DMS114 treated with DMSO at 0.1 percent for 48 hours (cell line): ENCODE results near the gene VMAC.

Experiments
- DNase-seq: peaks from one replicate; lab custom pipeline; 2025; ENCODE audit not compliant: unreplicated experiment; lab: John Stamatoyannopoulos, UW

The VMAC gene

DNA sequence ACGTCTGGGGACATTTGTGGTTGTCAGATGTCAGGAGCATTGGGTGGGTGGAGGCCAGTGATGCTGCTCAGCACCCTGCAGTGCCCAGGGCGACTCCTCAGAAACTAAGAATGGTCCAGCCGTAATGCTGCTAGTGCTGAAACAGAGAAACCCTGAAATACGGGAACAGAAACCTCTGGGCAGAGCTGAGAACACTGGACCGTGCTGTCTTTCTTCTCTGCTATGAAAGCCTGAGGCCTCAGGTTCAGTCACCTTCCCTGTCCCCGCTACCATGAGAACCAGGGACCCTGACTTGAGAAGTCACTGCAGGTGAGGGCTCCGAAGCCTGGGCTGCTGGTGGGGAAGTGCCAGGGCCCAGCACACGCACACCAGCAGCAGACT lies 22.8 kb downstream of the VMAC start:
- DNase-seq, result no peak

DNA sequence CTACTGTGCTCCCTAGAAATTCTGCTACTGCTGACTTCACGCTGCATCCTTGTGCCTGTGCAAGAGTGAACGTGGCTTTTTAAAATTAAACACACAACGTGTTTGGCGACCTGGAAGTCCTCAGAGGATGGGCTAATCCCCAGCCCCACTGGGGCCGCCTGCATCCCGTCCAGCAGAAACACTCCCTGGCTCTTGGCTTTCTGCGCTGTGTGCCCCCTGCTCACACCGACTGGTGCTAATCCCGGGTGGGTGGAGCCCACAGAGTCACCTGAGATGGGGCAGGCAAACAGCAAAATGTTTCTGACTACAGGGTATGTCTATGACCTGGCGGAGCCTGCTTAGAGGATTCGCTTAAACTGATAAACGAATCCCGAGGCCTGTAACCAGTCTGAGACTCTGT lies 24.5 kb downstream of the VMAC start:
- no peak for DNase-seq

DNA sequence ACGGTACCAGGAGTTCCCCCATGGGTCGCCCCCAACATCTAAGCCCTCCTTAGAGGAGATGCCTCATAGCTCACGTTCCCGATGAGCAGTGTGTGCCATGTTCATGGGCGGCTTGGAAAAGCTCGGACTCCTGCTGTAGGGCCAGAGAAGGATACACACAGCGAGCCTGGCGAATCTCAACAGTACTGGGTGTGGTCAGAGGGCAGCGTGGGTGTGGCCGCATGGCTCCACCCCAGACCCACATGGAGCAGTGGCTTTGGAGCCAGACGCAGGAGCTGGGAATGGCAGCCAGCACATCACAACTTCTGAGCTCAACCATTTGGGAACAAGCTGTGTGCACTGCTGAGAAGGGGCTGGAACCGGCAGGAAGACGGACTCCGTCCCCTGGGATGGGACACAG lies 25.0 kb downstream of the VMAC start:
- DNase-seq, result no peak

DNA sequence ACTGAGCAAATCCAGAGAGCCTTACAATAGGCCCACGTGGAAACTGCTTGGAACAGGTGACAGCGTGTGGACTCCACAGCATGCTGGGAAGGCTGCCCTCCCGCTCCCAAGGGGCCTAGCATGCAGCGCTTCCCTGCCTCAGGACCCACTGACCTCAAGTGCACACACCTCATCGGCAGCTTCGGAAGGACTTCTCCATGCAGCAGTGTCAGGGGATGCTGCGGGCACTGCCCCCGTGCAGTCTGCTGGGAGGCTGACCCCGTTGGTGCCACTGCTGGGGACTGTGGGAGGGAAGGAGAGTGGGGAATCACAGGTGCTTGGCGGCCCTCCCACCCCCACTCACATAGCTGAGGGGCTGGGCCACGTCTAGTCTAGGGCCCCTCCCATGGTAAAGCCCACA lies 26.6 kb downstream of the VMAC start:
- DNase-seq, result no peak

DNA sequence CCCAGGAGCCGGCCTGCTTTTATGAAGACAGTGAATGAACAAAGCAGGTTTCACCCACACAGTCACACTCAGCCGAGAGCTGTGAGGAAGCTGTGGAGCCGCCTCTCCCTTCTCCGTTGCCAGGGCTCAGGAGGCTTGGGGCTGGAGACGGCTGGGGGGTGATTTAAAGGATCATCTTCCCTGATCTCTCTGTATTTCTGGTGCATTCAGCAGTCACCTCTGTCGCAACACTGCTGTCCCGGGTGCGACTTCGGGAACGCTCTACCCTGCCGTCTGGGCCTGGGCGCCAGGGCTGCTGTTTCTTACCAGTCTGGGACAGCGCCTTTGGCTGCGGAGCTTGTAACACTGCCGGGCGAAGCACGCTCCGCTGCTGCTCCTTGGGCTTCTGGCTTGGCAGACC lies 27.5 kb downstream of the VMAC start:
- no peak for DNase-seq

DNA sequence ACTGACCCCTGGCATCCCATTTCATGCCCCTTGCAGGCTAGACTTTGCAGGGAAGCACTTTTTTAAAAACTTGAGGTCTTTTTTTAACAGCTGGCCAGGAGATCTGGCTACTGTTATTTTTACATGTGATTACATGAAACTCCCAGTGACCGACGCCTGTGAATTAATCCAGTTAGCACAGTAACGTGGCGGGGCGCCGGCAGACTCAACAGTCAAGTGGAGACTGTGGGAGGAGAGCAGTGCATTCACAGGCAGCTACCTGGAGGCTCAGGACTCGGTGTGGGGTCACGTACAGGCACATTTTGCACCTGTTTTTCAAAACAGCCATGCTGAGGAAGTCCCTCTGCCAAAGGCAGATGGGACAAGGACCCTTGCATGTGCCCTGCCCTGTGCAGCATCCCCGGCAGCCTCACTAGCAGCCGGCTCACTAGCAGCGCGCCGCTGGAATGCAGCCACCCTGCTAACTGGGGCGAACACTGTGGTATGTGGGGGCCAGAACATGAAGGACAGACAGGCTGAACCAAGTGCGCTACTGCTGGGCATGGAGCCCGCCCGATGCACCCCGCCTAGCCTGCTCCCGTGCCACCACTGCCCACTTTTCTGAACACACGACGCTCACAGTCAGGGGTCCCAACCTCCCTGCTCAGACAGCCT lies 28.1 kb downstream of the VMAC start:
- no peak for DNase-seq

DNA sequence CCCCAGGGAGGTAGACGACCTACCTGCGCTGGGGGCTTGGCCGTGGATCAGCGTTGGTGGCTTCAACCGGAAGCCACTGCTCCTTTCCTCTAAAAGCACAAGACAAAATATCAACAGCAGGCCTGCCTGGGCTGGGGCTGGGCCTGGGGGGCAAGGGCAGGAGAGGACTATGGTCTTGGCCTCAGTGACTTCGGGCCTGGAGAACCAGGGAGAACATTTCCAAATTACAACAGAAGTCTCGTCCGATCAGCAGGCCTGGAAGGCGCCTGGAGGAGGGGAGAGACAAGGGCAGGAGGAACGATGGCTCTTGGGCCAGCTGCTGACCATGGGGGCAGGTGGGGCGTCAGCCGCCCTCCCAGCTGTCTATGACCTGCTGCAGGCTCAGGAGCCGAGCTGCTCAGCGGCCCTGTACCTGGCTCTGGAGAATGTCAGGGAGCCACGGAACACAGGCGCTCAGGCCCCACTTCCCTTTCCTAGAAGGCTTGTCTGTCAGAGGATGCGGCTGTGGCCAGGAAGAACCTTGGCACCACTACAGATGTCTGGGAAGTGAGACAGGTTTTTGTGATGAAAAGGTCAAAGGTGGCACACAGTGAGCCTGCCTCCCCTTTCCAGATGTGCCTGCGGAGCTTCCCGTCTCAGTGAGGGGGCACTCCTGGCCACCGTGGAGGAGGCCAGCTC lies 28.9 kb downstream of the VMAC start:
- DNase-seq, result no peak

DNA sequence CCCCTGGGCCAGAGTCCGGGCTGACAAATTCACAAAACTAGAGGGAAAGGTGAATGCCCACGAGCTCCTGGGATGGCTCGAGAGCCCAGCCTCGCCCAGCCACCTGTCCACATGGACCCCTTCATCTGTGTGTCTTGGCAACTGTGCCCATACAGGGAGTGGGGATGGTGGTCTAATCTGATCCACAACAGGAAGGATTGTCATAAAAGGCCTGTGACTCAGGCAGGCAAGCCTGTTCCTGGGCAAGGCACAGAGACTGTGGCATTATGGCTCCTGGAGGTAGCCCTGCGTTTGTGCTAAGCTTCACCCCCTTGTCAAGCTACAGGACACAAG lies 29.4 kb downstream of the VMAC start:
- DNase-seq, result no peak

DNA sequence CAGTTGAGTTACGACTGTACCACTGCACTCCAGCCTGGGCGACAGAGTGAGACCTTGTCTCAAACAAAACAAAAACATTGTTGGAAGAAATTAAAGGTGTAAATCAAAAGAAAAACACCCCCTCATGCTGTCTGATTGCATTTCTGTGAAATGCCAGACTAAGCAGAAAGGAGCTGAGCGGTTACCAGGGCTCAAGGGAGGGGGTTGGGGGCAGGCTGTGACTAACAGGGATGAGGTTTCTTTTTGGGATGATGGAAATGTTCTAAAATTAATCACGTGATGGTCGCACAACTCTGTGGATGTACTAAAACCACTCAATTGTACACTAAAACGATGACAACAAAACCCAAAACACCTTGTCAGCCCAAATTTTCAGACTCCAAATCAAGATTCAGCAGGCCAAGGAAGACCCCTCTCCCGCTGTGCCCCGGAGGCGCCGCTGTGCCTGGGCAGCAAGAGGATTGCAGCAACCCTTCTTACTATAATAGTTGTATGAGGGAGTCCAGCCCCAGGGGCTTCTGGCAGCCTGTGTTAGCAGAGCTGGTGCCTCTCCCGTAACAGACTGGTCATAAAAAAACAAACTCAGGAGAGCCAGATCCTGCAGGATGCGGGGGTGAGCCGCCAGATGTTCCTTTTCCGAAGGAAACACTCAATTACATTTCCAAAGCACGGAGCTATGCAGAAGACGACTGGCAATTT lies 30.3 kb downstream of the VMAC start:
- DNase-seq, result no peak

DNA sequence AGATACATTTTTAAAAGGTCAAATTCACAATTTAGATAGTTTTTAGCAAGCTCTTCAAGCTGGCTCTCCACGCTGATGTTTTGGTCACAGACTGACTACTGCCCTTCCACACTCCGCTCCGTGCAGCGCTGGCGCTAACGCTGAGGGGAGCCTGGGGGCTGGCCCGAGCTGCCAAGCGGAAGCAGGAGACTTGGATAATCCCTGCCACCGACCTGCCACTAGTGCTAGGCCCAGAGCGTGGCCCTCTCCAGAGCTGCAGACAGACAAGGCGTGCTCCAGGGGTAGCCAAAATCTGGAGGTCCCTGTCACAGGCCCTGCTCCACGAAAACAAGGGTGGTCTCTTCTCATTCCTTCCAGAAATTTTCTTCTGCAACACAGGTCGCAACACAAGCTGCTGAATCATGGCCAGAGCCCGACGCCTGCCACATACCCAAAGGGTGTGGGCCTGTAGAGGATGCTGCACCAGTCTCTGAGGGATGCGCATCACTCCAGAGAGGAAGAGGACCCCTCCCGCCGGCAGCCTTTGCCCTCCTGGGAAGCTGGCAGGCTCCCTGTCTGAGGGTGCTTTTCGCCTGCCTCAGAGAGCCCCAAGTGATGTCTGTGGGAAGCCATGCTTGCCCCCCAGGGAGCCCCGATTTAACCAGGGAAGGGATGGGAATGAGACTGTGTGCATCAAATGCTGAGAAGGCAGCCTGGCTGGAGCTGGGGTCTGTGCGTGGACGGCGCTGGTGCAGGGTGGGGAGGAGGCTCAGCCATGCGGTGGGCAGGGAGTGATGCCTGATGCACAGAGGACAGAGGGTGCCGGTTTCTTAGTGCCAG lies 31.0 kb downstream of the VMAC start:
- DNase-seq, result no peak

DNA sequence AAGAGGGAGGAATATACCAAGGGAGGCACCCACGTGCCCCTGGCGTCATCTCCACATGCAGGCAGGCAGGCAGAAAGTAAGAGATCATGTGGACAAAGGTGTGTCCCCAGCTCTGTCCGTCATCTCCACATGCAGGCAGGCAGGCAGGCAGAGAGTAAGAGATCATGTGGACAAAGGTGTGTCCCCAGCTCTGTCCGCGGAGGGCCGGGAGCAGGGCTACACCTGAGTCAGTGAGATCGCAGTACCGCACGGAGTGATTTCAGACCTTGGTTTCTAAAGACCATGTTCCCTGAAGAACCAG lies 31.6 kb downstream of the VMAC start:
- no peak for DNase-seq

DNA sequence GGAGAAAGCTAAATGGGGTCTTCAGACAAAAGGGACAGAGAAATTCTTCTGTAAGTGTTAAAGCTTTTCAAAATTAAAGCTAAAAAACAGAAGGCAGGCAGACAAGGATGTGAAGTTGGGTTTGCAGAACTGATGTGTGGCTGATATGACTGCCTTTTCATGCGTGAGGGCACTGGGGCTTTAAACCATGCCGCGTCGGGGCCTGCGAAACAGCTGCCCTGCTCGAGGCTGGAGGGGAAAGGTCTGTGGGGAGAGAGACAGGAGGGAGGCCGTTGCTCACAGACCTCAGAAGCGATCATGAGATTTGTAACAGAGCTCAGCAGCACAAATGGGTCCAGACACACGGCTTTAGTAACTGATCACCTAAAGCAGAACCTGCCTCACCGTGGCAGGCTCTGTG lies 32.9 kb downstream of the VMAC start:
- no peak for DNase-seq

DNA sequence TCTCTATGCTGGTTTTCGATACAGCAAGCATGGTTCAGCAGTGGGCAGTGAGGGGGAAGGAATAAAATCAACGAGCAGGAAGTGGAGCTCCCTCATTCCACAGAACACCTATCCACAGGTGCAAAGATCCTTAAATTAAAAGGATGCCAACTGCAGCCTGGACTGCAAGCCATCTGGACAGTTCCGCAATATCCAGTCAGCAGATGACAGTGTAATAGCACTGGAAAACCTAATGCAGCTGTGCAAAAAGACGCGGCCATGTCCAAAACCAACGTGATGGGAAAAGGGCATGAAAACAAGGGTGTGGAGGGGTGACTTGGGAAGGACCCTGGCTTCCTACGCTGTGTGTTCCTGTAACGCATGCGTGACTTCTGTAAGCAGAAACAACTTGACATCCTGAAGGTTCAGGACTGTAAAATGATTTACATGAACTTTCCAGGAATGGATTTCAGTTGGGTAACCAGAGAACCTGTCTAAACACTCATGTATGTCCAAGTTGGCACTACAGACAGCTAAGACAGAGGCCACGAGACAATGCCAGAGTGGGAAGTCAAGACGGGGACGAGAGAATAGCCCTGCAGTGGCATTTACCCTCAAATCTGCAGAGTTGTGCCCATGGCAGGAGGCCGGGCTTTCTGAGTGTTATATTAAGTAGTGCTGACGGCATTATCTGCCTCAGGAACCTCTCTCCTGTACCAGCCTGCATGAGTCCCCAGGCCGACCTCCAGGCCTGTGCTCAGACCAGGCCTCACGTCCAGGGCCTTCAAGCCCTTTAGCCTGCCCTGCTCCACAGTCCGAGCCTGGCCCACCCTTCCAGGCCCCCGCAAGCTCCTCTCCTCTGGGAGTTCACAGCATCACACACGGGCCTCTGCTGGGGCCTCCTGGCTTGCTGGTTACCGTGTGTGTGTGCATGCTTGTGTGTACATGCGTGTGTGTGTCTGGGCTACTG lies 35.9 kb downstream of the VMAC start:
- DNase-seq, result no peak

DNA sequence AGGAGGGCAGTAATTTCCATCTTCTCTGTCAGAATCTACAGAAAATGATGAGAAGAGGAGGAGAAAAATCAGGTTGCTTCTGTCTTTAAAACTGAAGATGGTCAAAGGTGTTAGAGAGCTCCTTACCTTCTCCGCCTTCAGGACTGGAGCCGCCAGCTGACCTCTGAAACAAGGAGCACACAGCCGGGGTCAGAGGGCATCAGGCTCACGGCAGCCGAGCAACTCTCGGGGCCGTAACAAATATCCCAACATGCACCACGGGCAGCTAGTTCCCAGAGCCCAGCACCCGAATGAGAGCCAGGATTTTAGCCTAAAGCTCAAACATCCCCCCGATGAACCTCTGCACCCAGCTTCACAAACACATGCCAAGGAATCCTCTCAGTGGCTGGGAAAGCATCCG lies 37.0 kb downstream of the VMAC start:
- DNase-seq, result no peak

DNA sequence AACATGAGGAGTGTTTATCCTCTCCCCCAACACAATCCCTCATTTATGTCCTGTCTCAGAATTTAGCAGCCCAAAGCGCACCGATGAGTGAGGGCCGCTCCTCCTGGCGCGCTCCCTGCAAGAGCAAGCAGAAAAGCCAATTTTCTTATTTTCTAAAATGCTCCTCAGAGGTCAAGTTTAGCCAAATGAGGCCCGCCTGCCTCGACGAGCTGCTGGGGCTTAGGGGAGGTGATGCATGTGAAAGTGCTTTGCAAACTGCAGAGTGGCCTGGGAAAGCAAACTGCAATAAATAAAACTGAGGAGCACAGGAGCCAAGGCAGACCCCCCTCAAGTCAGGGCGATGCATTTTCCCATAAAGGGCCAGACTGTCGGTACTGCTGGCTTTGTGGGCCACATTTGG lies 38.4 kb downstream of the VMAC start:
- no peak for DNase-seq

DNA sequence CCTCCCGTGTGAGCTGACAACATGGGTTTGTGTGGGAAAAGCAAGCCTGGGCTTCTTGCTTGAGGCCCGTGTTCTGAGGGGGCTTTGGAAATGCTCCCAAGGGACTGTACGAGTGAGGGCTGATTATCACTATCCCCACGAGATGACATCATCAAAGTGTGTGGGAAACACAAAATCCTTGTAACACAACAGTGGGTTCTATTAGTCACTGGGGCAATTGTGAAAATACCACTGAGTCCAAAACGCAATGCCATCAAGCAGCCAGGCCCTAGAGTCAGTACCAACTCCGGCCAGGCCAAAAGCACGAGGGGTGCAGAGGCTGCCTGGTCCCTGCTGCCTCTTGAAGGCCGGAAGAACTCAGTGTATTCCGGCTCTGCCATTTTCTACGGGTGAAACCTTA lies 39.0 kb downstream of the VMAC start:
- no peak for DNase-seq

DNA sequence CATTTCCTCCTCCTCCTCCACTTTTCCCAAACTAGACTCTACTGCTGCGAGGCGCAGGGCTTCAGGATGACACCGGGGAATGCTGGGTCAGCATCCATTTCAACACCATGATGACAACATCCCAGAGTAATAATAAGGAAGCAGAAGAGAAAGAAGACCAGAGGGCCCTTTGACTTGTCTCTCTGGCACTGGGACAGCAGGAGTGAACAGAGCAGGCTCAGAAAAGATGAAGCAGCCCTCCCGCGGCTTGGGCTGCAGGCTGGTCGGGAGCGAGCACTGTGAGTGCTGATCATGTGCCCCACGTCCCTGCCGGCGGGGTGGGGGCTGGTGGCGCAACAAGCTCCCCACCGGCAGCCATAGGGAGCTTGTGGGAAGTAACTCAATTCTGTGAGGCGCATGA lies 42.8 kb downstream of the VMAC start:
- no peak for DNase-seq

DNA sequence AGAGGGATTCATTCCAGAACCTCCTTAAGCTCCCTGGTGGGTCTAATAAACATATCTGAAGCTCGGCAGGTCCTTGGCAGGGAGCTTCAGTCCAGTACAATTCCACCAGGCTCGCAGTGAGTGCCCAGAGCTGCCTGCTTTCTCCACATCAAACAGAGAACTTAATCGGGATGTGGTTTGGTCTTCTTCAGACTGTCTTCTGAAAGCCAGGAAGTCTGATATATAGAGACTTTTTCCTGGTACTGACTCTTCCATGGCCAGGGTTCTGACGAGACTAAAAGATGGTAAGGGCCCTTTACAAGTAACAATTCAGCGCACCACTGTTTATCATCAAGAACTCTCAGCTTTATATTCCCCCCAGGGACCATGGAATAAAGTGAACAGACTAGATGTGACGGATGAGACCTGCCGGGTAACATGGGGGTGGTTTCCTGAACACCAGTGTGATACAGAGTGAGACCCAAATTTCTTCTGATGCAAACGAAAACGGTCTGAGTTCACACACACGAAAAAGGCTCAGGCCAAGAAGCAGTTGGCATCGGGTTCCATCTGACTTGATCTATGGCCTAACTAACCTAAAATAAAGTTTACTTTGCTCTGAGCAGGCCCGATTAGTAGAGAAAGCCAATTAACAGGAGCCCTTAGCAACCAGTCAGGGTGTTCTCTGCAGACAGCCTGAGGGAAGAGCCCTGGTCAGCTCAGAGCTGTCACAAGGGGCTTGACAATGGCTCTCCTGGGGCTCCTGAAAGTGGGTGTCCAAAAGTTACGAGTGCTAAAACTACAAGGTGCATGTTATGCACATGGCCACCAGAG lies 44.3 kb downstream of the VMAC start:
- no peak for DNase-seq

DNA sequence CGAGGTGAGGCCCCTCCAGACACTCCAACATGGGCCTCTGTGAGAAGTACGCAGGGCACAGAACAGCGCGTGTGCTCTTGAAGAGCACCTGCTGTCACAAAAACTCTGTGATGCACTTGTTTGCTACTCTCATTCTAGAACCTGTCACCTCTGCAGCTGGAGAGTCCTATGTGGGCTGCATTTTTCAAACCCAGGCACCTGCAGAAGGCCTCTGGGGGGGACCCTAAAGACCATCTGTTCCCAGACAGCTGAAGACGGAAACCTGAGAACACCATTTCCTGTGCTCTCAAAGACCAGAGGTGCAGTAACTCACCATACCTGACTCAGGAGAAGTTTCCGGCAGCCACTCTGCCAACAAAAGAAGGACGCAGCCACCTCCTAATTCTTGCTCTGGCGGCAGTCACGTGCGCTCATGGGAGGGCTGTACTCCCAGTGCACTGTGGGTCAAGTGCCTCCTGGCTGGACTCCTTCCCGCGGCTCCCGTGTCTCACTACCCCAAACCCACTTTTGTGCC lies 45.2 kb downstream of the VMAC start:
- no peak for DNase-seq

DNA sequence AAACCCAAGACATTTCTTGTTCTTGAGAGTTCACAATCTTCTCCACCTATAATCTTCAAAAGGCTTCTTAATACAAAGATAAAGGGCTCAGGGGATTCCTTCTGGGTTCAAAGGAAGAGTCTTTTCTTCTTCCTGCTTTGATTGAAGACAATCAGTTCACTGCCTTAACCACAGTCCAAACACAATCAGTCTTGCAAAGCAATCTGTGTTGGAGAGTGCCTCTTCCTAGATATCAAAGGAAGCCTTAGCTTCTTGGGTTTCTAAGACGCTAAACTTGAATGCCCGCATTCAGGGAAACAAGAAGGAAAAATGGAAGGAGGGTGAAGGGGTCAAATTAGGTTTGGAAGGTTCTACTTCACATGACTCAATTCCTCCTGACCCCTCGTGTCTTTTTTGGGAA lies 46.1 kb downstream of the VMAC start:
- no peak for DNase-seq
